GM23248 (cell line): ENCODE results near the gene SLC15A3.

ENCODE experiments used
- EZH2 ChIP-seq: fragments of 200-600 bp; sonication (generic); IDR thresholded peaks from 2 replicates; pipeline ENCODE4 v1.6.1; 2018; ENCODE audit warnings: antibody characterized with exemption, mild to moderate bottlenecking; ENCODE audit not compliant: insufficient read depth, poor library complexity, severe bottlenecking
- EZH2phosphoT487 ChIP-seq: fragments of 200-600 bp; sonication (generic); IDR thresholded peaks from 2 replicates; pipeline ENCODE4 v1.6.1; 2018; ENCODE audit warnings: antibody characterized with exemption, moderate library complexity, mild to moderate bottlenecking, low read depth; ENCODE audit not compliant: insufficient read depth

DNA sequence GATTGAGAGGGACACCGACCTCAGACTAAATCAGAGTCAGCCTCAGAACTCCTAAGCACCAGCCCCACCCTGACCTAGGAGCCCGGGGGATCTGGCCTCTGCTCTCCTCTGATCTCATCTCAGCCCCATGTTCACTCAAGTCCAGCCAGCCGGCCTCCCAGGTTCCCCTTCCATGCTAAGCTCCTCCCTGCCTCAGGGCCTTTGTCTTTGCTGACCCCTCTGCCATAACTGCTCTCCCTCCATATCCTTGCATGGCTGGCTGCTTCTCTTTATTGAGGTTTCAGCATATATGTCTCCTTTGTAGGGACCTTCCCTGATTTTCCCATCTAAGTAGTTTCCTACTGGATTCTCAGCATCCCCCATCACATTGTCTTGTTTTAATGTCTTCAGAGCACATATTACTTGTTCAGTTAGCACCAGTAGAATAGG lies 780 bp upstream of the SLC15A3 start:
- TF ChIP-seq EZH2 (no peak), EZH2phosphoT487 (no peak)
